Activated T-helper 1 cell treated with anti-CD3 and anti-CD28 coated beads, Interleukin-12 subunit alpha, Interleukin-12 subunit beta, Interleukin-2, Interleukin-4 antibody, amounts not matched to agents 30 ng/mL and 10 ng/mL and 1 ng/mL, durations not matched to agents 14 hours and 24 hours and 36 hours (primary cell): ENCODE results near the gene APP. TPM values are rescaled to one million over a fixed set of nuclear protein-coding genes. Genes with fewer than 3 reads are reported as not detected.

Source experiments
- DNase-seq: peaks from one replicate; pipeline ENCODE4 v3.0.0; 2021; ENCODE audit warnings: low spot score
- H3K27ac Mint-ChIP-seq: one replicate; pipeline ENCODE4 v1.8.0; 2021; ENCODE audit warnings: mild to moderate bottlenecking, mixed read lengths
- H3K27me3 Mint-ChIP-seq: one replicate; pipeline ENCODE4 v1.8.0; 2022; ENCODE audit warnings: mild to moderate bottlenecking, moderate library complexity, mixed read lengths; ENCODE audit not compliant: insufficient read depth
- H3K36me3 Mint-ChIP-seq: one replicate; pipeline ENCODE4 v1.8.0; 2021; ENCODE audit warnings: low read depth, mixed read lengths
- H3K4me1 Mint-ChIP-seq: one replicate; pipeline ENCODE4 v1.8.0; 2021; ENCODE audit warnings: low read depth, mixed read lengths
- H3K4me3 Mint-ChIP-seq: one replicate; pipeline ENCODE4 v1.8.0; 2021; ENCODE audit warnings: mild to moderate bottlenecking, moderate library complexity, mixed read lengths
- H3K9me3 Mint-ChIP-seq: one replicate; pipeline ENCODE4 v1.8.0; 2021; ENCODE audit warnings: mixed read lengths
- intact Hi-C: fragments of 100-400 bp; cut with micrococcal nuclease; formaldehyde crosslinking; loops from one replicate; pipeline ENCODE4 v1.15.1; 2024
- total RNA-seq: library from RNA; stranded (reverse); gene quantifications from 2 replicates; pipeline ENCODE4 v1.2.3, GENCODE V29; 2022

The APP gene
- total RNA-seq, 1 donor from 2014 or later = 66.6 TPM

DNA sequence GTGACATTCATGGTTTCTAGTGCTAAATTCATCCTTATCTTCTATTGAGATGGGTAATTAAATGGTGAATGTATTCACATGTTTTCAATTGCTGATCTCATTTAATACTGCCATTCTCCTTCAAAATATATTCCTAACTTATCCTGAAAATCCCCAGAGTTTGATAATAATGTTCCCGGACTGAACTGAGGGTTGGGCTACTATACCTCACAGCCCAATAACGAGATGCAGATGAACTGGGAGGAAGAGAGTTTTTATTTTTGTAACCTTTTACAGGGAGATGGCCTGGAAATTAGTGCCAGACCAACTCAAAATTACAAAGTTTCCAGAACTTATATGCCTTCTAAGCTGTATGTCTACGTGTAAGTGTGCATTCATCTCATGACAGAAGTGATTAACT lies 210.8 kb downstream of the APP start:
- Mint-ChIP-seq H3K36me3 (no peaks in the 10 kb centered on the region), H3K9me3 (no peaks in the 10 kb centered on the region), H3K27ac (no peak overlapping the region), H3K27me3 (no peaks in the 10 kb centered on the region), H3K4me3 (no peak overlapping the region), H3K4me1 (no peaks in the 10 kb centered on the region)
- no peak for DNase-seq
- intact Hi-C loops = no loop called here

DNA sequence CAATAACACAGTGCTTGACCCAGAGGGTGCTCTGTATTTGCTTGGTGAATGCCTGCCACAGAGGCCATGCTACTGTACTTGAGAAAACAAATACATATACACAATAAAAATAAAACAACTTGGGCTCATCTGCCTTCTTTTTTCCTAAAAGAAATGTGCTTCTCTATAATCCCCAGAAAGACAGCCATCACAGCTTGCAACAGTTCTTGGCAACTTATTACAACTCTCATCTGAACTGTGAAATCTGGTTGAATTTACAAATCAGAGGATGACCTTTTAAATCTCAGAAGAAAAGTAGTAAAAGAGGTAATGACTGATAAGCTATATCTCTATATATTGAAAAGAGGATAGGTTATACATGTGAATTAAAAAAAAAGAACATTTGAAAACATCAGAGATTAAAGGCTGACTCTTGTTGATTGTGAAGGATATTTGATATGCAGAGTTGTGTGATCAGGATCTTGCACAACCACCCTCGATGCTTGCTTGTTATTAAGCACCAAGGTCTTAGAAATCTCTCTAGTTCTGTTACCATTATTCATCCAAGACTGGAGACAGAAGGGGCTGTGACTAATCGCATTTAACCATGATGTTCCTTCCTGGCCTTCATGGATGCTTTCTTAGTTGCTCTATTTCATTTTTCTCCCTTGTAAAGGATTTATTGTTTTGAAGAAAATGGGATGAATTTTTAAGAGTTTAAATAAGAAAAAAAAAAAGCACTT lies 213.4 kb downstream of the APP start:
- no peak overlapping the region for H3K27ac Mint-ChIP-seq

DNA sequence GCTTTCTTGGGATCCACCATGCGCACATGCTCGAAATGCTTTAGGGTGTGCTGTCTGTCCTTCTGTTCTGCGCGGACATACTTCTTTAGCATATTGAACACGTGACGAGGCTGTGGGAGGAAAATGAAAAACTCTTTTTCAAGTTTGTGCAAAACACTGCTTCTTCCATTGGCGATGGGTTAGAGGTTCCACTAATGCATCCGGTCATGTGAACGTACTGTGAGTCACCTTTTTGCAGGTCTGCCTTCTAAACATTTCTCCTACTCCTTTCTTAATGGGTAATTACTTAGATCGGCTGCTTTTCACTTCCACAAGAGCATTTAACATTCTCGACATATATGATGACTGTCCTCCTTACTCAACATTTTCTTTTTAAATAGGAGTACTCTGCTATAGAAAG lies 214.9 kb downstream of the APP start:
- H3K36me3 Mint-ChIP-seq = peaks cover under 1% of the 10 kb centered on the region
- H3K27ac Mint-ChIP-seq = no peak overlapping the region
- no peaks in the 10 kb centered on the region for H3K9me3 Mint-ChIP-seq
- no peaks in the 10 kb centered on the region for H3K4me1 Mint-ChIP-seq
- no peak for DNase-seq
- H3K27me3 Mint-ChIP-seq = no peaks in the 10 kb centered on the region
- intact Hi-C loops = no loop called here
- H3K4me3 Mint-ChIP-seq = no peak overlapping the region

More for the DNA sequence above, 213.4 kb downstream of the APP start:
- DNase-seq = no peak
- Mint-ChIP-seq H3K27me3 (no peaks in the 10 kb centered on the region), H3K4me3 (no peak overlapping the region), H3K36me3 (no peaks in the 10 kb centered on the region), H3K4me1 (no peaks in the 10 kb centered on the region), H3K9me3 (no peaks in the 10 kb centered on the region)
- intact Hi-C loops = no loop called here

DNA sequence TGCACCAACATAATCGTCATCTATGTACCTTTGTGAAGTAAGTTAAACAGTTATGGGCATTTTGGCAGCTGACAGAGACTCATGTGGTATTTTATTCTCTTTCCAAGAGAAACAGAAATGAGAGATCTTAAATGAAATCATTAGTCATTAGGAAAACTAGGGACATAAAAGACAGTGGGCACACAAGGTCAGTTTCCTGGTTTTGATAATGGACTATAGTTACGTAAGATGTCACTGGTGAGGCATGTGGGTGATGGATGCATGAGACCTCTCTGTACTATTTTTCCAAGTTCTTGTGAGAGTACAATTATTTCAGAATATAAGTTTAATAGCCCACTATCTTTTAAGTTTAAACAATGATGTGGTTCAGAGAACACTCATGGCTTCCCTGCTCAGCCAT lies 216.9 kb downstream of the APP start:
- Mint-ChIP-seq H3K9me3 (no peaks in the 10 kb centered on the region), H3K4me3 (no peak overlapping the region), H3K36me3 (peaks cover 2% of the 10 kb centered on the region), H3K4me1 (no peaks in the 10 kb centered on the region), H3K27ac (no peak overlapping the region), H3K27me3 (no peaks in the 10 kb centered on the region)
- intact Hi-C loops = no loop called here
- DNase-seq = no peak

DNA sequence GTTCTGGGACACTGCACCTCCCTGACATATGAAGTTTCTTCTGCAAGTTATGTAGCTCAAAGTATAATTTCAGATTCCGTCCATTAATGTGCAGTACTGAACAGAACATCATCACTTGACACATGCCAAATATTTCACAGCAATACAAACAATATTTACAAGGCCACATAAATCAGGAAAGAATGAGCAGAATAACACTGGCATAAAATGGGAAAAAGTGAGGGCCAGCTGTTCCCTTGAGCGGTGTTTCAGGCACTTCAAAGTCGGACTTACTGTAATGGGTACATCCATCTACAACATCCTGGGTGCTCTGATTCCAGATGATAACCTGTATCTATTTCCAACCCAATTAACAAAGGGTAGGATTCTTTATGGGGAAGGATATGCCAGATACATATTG lies 217.4 kb downstream of the APP start:
- no peaks in the 10 kb centered on the region for H3K9me3 Mint-ChIP-seq
- intact Hi-C loops = no loop called here
- no peak overlapping the region for H3K4me3 Mint-ChIP-seq
- no peaks in the 10 kb centered on the region for H3K4me1 Mint-ChIP-seq
- H3K27me3 Mint-ChIP-seq = no peaks in the 10 kb centered on the region
- no peak for DNase-seq
- no peak overlapping the region for H3K27ac Mint-ChIP-seq
- H3K36me3 Mint-ChIP-seq = peaks cover 2% of the 10 kb centered on the region

DNA sequence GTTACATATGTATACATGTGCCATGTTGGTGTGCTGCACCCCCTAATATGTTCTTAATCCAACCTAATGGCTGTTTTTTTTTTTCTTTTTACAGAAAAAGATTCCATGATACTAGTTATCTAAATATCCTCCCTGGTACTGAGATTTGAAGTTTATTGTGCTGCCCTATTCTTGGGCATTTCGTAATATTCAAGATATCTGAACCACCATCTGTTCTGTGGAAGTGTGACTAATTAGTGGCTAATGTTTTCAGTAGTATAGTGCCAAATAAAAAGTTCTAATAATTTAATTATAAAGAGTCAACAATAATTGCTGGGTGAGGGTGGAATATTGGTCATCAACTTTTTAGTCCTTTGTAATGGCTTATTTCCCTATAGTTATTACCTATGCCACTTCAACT lies 218.3 kb downstream of the APP start:
- intact Hi-C loops = no loop called here
- Mint-ChIP-seq H3K9me3 (no peaks in the 10 kb centered on the region), H3K36me3 (peaks cover 2% of the 10 kb centered on the region), H3K4me1 (no peaks in the 10 kb centered on the region), H3K4me3 (no peak overlapping the region), H3K27me3 (no peaks in the 10 kb centered on the region), H3K27ac (no peak overlapping the region)
- no peak for DNase-seq

DNA sequence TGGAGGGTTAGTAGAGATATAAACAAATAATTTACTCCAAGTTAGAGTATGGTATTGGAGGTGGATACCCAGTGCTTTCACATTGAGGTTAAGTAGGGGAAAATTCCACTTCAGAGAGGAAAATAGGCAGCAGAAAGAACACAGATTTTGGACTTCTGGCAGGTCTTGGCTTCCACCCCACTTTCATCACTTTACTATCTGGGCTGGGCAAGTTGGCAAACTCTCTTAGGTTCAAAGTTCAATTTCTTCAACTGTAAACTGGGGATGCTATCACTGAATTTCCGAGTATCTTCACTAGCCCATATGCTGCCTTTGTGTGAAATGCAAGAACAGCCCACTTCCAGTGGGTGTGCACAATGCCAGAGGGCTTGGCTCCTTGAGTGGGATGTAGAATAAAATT lies 220.9 kb downstream of the APP start:
- no peak for DNase-seq
- Mint-ChIP-seq H3K9me3 (no peaks in the 10 kb centered on the region), H3K4me3 (no peak overlapping the region), H3K27me3 (no peaks in the 10 kb centered on the region), H3K27ac (no peak overlapping the region), H3K36me3 (peaks cover 2% of the 10 kb centered on the region), H3K4me1 (no peaks in the 10 kb centered on the region)
- intact Hi-C loops = no loop called here

DNA sequence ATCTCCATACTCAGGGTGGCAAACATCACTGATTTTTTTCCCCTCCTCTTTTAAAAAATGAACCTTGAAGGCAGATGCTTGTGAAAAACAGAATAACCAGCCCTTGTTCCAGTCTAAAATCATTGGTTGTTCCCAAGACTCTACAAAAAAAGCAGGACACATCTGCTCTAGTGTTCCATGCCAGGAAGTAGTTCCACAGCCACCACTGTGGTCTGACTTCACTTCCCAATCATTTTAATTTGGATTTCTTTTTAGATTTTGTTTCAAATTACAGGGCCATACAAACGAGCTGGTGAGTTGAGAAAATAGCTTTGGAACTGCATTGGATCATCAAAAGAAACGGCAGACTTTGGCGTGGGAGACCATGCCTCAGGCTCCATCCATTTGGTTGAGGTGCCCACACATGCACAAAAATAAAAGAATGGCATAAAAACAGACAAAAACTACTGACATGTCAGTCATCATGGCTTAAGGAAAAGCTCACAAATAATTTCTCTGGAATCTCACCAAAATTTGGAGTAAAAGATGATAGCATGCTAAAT lies 225.8 kb downstream of the APP start:
- Mint-ChIP-seq H3K4me3 (no peak overlapping the region), H3K4me1 (no peaks in the 10 kb centered on the region), H3K27me3 (no peaks in the 10 kb centered on the region), H3K27ac (no peak overlapping the region), H3K9me3 (no peaks in the 10 kb centered on the region), H3K36me3 (no peaks in the 10 kb centered on the region)
- intact Hi-C loops = no loop called here
- DNase-seq = no peak

DNA sequence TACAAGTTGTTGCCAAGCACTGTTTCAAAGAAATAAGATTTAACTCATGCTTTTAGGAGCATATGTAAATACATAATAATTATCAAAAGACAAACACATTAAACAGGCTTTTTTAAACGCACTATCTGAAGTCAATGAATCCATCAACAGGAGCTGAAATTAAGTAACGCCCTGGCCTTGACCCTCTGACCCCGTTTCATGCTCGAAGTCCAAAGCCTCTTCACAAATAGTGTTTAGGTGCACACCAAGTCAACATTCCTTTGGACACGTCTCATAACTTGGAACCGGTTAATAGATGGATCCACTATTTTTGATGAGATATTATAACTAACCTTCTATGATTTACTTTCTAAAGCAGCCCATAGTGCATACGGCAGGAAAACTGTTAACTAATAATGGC lies 226.5 kb downstream of the APP start:
- no peak overlapping the region for H3K4me3 Mint-ChIP-seq
- H3K27me3 Mint-ChIP-seq = no peaks in the 10 kb centered on the region
- no peak for DNase-seq
- intact Hi-C loops = no loop called here
- H3K4me1 Mint-ChIP-seq = no peaks in the 10 kb centered on the region
- H3K9me3 Mint-ChIP-seq = no peaks in the 10 kb centered on the region
- H3K27ac Mint-ChIP-seq = no peak overlapping the region
- no peaks in the 10 kb centered on the region for H3K36me3 Mint-ChIP-seq

DNA sequence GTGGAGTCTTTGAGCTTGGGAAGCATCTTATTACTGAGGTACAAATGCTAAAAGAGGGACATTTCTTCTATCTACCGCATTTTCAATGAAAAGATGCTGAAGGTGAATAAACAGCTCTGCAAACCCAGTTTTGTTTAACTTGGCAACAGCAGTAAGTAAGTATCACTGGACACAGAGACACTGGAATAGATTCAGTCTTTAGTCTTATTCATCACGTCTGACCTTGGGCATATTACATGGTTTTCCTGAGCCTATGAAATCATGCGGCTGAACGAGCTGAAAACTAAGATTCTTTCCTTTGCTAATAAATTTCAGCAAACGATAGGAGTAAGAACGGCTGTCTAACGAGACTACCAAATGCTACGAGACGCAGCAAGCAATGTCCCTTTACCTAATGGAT lies 228.4 kb downstream of the APP start:
- DNase-seq = no peak
- H3K36me3 Mint-ChIP-seq = no peaks in the 10 kb centered on the region
- intact Hi-C loops = no loop called here
- H3K4me1 Mint-ChIP-seq = peaks cover 1% of the 10 kb centered on the region
- no peak overlapping the region for H3K27ac Mint-ChIP-seq
- H3K4me3 Mint-ChIP-seq = no peak overlapping the region
- no peaks in the 10 kb centered on the region for H3K9me3 Mint-ChIP-seq
- no peaks in the 10 kb centered on the region for H3K27me3 Mint-ChIP-seq

DNA sequence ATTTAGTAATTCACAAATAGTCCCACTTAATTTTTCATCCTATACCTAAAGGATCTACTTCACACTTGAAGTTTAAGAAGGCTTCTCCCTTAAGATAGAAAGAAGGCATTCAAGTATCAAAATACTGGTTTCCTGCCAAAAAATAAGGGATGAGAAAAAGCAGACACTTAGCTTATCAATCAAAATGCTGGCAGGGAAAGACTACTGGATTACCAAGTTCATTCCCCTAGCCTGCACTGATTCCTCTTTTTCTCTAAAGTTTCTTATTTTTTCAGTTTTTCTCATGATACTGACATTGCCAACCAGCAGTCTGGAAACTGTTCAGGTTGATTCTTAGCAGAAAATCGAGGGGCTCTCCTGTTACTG lies 231.2 kb downstream of the APP start:
- Mint-ChIP-seq H3K4me3 (no peak overlapping the region), H3K4me1 (peaks cover 23% of the 10 kb centered on the region), H3K9me3 (peaks cover 3% of the 10 kb centered on the region), H3K27ac (no peak overlapping the region), H3K36me3 (peaks cover 2% of the 10 kb centered on the region), H3K27me3 (no peaks in the 10 kb centered on the region)
- intact Hi-C loops = no loop called here
- DNase-seq = no peak

DNA sequence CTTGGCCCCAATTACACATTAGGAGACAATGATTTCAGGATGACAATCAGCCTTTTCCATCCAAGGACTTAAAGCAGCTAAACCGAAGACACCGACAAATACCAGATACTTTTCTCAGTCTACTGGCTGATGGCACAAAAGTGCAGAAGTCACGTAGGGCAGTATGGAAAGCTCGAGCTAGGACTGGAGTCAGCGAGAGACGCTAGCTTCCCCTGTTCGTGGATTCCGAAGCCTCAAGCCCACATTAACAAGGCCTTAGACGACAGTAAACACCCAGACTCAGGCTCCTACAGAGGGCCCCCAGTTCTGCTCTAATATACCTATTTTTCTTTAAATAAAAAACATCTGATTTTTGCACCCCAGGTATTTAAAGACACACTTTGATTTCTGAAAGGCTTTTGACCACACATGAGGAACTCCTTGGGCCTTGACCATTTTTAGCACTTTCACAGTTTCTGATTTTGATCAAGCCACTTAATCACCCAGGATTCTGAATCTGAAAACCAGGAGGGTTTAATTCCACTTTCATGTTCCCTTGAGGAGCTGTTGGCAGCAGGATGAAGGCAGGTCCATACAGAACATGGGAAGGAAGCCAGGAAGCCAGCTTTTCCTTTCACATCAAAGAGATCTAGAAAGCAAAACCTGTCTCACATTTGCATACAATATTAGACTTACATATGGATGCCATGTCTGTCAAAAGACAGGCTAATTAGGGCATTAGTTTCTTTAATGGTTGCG lies 231.7 kb downstream of the APP start:
- intact Hi-C loops = no loop called here

DNA sequence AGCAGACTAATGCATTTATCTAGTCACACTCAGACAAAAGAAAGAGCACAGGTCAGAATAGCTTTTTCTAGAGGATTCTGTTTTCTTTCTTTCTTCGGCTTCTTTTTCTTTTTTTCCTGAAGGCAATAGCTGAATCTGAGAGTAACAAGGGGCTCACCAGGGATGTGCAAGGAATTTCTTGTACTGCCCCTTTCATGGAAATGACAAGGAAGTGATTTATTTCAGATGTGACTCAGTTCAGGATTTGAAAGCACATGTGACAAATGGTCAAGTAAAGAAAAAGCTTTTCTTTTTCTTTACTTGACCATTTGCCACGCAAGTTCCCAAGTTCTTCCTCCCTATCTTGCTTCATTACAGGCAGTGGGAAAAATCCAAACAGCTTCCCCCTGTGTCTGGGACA lies 233.8 kb downstream of the APP start:
- no peaks in the 10 kb centered on the region for H3K27me3 Mint-ChIP-seq
- H3K36me3 Mint-ChIP-seq = peaks cover 2% of the 10 kb centered on the region
- no peak for DNase-seq
- H3K4me3 Mint-ChIP-seq = no peak overlapping the region
- intact Hi-C loops = no loop called here
- H3K4me1 Mint-ChIP-seq = peaks cover 23% of the 10 kb centered on the region
- H3K9me3 Mint-ChIP-seq = peaks cover 3% of the 10 kb centered on the region
- H3K27ac Mint-ChIP-seq = no peak overlapping the region

More for the DNA sequence above, 231.7 kb downstream of the APP start:
- H3K4me1 Mint-ChIP-seq = peaks cover 23% of the 10 kb centered on the region
- peaks cover 2% of the 10 kb centered on the region for H3K36me3 Mint-ChIP-seq
- H3K27me3 Mint-ChIP-seq = no peaks in the 10 kb centered on the region
- peaks cover 3% of the 10 kb centered on the region for H3K9me3 Mint-ChIP-seq
- no peak overlapping the region for H3K4me3 Mint-ChIP-seq
- no peak overlapping the region for H3K27ac Mint-ChIP-seq
- no peak for DNase-seq
